HEK293T (cell line): ENCODE results near the gene STAT6.
"Not testable (repeated sequence)": the region's sequence is repeated elsewhere in the genome, so short reads cannot be mapped to it uniquely, and the experiment has no call there.

ENCODE experiments used
- BHLHE40 ChIP-seq: fragments of 450-650 bp; IDR thresholded peaks from 2 replicates; pipeline ENCODE4 v1.6.1; 2016; ENCODE audit warnings: mild to moderate bottlenecking, moderate library complexity, borderline replicate concordance
- ELF4 ChIP-seq: fragments of 450-650 bp; IDR thresholded peaks from 2 replicates; pipeline ENCODE4 v1.6.1; 2017; ENCODE audit warnings: antibody characterized with exemption
- FOXM1 ChIP-seq: fragments of 450-650 bp; IDR thresholded peaks from 2 replicates; pipeline ENCODE4 v1.6.1; 2017; ENCODE audit warnings: mild to moderate bottlenecking, borderline replicate concordance
- SP1 ChIP-seq: fragments of 450-650 bp; IDR thresholded peaks from 2 replicates; pipeline ENCODE4 v1.6.1; 2017
- SUZ12 ChIP-seq: fragments of 450-650 bp; IDR thresholded peaks from 2 replicates; pipeline ENCODE4 v1.6.1; 2016; ENCODE audit warnings: mild to moderate bottlenecking
- TARDBP ChIP-seq: fragments of 450-650 bp; IDR thresholded peaks from 2 replicates; pipeline ENCODE4 v1.6.1; 2016
- ZNF384 ChIP-seq: fragments of 450-650 bp; IDR thresholded peaks from 2 replicates; pipeline ENCODE4 v1.6.1; 2016

- TF ChIP-seq ZNF384, BHLHE40, FOXM1, SUZ12, SP1, TARDBP, ELF4: not testable (repeated sequence)
Measured at GRCh38 chr12:57053901-57054300, 57.3 kb downstream of the STAT6 start.
